ENCODE measurements around the gene TCF7.

DNA sequence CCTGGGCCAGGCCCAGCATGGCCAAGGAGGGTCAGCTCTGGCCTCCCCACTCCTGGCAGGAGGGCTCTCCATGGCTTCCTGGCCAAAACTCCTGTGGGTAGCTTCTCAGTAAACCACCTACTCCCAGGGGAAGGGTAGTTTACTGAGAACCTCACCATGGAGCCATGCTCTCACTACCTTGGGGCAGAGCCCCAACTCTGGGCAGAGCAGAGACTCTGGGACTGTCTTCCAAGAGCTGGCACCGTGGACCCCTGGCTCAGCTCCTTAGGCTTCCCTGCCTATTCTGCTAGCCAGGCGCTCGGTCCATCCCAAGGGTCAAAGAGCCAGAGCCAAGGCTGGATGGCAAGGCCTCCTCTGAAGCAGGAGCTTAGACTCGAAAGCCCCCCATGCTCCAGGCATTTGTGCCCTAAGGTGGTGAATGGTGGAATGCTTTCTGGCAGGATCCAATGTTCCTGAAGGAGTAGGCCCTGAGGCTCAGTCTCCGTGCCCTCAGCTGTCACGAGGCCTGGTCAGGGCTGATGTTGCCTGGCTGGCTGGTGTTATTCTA is 19.6 kb downstream of the TCF7 start:
- TF ChIP-seq POLR2A (IDR thresholded peaks at IDR 0.05), result no peak
- TF ChIP-seq, protein P1, sequence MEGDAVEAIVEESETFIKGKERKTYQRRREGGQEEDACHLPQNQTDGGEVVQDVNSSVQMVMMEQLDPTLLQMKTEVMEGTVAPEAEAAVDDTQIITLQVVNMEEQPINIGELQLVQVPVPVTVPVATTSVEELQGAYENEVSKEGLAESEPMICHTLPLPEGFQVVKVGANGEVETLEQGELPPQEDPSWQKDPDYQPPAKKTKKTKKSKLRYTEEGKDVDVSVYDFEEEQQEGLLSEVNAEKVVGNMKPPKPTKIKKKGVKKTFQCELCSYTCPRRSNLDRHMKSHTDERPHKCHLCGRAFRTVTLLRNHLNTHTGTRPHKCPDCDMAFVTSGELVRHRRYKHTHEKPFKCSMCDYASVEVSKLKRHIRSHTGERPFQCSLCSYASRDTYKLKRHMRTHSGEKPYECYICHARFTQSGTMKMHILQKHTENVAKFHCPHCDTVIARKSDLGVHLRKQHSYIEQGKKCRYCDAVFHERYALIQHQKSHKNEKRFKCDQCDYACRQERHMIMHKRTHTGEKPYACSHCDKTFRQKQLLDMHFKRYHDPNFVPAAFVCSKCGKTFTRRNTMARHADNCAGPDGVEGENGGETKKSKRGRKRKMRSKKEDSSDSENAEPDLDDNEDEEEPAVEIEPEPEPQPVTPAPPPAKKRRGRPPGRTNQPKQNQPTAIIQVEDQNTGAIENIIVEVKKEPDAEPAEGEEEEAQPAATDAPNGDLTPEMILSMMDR (IDR thresholded peaks at IDR 0.05 in 4 of 5, conservative IDR thresholded peaks at IDR 0.05 in 1 of 5), result no peak
